Measurements from ENCODE around the gene AGTRAP. TPM values are rescaled to one million over a fixed set of nuclear protein-coding genes. Genes with fewer than 3 reads are reported as not detected.

Gene AGTRAP
- total and polyA plus RNA-seq, 2 of the 8 experiments (the other 6 are each of a cell fraction or from before 2014, with no cell fraction given), result 69.7 to 192 TPM

- no peak for TF ChIP-seq RNF2 (IDR thresholded peaks at IDR 0.05; ENCODE audit: borderline replicate concordance, low read depth, low read length, missing control alignments, poor library complexity, severe bottlenecking)
- TF ChIP-seq BRCA1 (IDR thresholded peaks at IDR 0.05; ENCODE audit: low read depth, low read length), result no peak
- no peak for TF ChIP-seq EZH2 (IDR thresholded peaks at IDR 0.05; ENCODE audit: low read depth, low read length, severe bottlenecking)
- TF ChIP-seq CREB1 (IDR thresholded peaks at IDR 0.05), result no peak
- TF ChIP-seq SIX5 (IDR thresholded peaks at IDR 0.05; ENCODE audit: low read depth, low read length), result no peak
- TF ChIP-seq TCF12 (IDR thresholded peaks at IDR 0.05; ENCODE audit: low read depth, low read length), result no peak
Observed at GRCh38 chr1:11720033-11720376, 15.9 kb upstream of the AGTRAP start (continued).

All from H1 (cell line).